Measurements from ENCODE around the gene SEZ6.
"Not testable (repeated sequence)": the region's sequence is repeated elsewhere in the genome, so short reads cannot be mapped to it uniquely, and the experiment has no call there.

SEZ6 gene

DNA sequence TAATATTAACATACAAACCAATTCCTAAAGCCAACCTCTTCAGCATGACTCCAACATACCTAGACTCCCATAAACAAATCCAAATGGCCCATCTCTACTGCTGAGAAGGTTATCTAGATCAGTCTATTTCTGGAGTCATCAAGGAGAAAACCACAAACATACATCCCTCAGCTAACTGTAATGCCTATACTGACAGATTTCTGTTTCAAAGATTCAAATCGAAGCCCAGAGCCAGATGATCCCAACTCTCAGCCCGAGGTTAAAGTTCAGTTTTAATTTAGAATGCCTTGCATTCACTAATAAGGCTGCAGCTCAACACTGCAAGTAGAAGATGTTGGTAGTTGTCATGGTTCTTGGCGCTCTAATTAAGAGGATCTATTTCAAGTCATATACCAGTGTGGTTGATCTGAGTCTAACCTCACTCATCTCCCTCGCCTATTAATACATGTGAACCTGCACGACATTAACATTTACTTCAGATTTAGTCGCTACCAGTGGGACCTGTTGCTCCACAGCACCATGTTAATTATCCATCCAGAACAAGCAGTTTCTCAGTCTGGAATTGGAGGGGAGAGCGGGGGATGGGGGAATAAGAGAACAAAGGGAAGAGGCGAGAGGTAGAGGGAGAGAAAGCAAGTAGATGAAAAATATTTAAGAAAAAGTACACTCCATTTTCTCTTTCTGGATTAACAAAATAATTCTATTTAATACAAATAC, 69.9 kb downstream of the SEZ6 start:
- DNase-seq (ENCODE audit: low spot score): no peak

DNA sequence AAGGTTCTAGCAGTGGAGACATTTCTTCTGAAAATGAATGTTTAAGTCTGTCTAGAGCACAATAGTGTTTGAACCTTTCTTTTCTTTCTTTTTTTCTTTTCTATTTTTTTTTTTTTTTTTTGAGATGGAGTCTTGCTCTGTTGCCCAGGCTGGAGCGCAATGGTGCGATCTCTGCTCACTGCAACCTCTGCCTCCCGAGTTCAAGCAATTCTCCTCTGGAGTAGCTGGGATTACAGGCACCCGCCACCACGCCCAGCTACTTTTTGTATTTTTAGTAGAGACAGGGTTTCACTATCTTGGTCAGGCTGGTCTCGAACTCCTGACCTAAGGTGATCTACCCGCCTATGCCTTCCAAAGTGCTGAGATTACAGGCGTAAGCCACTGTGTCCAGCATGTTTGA, 71.3 kb downstream of the SEZ6 start:
- not testable (repeated sequence) for DNase-seq (ENCODE audit: low spot score)

- no peak for DNase-seq (ENCODE audit: low spot score)
Observed at GRCh38 chr17:28929787-28930186, 76.0 kb downstream of the SEZ6 start.

DNA sequence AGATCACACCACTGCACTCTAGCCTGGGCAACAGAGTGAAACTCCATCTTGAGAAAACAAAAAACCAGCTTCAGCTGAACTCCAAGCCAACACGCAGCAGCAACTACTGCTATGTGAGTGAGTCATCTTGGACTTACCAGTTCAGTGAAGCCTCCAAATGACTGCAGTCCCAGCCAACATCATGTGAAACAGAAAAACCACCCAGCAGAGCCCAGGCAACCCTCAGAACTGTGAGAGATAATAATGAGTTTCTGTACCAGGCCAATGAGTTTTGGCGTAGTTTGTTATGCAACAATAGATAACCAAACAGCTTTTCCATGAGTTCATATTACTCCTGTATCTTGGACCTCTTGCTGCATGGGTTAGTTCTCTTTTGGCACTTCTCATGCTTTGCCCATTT, 77.8 kb downstream of the SEZ6 start:
- DNase-seq (ENCODE audit: low spot score): no peak

GRCh38 chr17:28926786-28927185, 79.0 kb downstream of the SEZ6 start:
- DNase-seq (ENCODE audit: low spot score): no peak

GRCh38 chr17:28926366-28926765, 79.5 kb downstream of the SEZ6 start:
- DNase-seq (ENCODE audit: low spot score): no peak

GRCh38 chr17:28925912-28926365, 79.9 kb downstream of the SEZ6 start:
- no peak for DNase-seq (ENCODE audit: low spot score)

DNA sequence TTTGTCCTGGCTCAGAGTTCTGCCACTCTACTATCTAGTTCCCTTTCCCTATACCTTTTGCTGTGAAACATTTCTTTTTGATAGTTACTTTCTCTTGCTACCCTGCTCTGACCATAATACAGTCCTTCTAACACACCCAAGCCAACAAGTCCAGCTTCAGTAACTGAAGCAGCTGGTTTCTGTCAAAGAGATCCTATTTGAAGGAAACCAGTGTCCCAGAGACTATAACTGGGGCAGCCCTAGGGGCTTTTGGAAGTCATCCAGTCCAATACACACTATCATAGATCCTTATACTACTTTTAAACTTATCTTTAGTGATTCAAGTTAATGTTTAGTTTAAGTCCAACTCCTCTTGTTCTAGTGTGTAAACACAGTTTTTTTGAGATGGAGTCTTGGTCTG, 85.6 kb downstream of the SEZ6 start:
- no peak for DNase-seq (ENCODE audit: low spot score)

DNA sequence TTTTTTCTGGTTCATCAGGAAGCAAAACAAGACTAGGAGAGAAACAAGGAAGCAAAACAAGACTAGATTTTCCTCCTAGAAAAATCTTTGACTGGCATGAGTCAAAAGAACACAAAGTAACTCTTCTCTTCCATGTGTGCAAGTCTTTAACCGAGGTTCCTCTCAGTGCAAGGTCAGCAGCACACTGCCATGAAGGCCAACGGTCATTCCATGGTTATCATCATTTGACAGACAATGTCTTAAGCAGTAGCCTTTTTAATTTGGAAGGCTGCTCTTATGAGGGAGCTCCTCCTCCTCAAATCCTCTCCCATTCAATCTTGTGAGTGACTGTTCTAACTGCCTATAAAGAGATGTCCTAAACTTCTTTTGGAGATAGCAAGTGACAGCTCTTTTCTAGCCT, 87.5 kb downstream of the SEZ6 start:
- no peak for DNase-seq (ENCODE audit: low spot score)

DNA sequence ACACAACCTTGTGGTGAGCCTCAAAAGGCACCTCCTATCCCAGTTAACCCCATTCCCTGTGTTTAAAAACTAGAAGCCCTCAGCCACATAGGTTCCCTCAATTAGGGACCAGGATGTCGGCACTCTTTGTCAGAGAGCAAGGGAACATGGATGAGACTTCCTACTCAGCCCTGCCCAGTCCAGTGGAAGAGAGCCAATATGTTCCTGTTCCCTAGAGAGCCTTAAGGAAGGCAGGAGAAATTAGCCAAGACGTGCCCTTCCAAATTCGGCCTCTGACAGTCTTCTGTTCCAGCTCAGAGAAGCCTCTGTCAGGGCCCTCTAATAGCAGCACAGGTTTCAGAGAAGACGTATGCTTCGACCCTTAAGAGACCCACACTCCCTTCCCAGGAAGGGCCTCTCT, 88.4 kb downstream of the SEZ6 start:
- DNase-seq (ENCODE audit: low spot score): no peak

- DNase-seq (ENCODE audit: low spot score): no peak
Observed at GRCh38 chr17:28917029-28917428, 88.8 kb downstream of the SEZ6 start.

GRCh38 chr17:28916302-28916934, 89.4 kb downstream of the SEZ6 start:
- DNase-seq (ENCODE audit: low spot score): no peak

- DNase-seq (ENCODE audit: low spot score): no peak
Observed at GRCh38 chr17:28912938-28913333, 92.9 kb downstream of the SEZ6 start.

- DNase-seq (ENCODE audit: low spot score): no peak
Observed at GRCh38 chr17:28912281-28912937, 93.4 kb downstream of the SEZ6 start.

DNA sequence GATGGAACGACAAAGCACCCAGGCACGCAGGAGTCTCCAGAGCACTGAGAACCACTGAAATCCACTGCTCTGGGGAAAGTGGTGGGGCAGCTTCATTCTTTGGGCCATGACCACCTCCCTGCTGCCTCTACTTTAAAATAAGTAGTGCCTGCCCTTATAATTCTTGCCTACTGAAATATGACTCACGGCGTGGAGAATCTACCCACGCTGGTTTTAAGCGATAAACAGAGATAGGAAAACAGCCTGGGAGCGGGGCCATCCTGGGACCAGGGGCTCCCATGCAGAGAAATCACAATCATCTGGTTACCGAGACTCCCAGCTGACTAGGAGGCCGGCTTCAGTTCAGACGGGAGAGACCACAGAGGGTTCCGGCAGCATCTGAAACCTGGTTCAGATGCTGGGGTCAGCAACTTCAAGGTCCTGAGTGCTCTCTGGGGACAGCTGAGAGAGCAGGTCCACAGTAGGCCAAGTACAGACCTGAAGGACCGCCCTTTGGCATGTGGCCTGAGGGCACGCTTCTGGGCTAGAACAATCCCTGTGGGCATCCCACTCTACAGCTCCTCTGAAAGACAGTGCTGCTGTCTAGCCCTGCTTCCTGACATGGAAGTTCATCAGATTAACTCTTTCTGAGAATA, 94.3 kb downstream of the SEZ6 start:
- no peak for DNase-seq (ENCODE audit: low spot score)

GRCh38 chr17:28910534-28910933, 95.3 kb downstream of the SEZ6 start:
- no peak for DNase-seq (ENCODE audit: low spot score)

- no peak for DNase-seq (ENCODE audit: low spot score)
Observed at GRCh38 chr17:28908640-28909167, 97.1 kb downstream of the SEZ6 start.

- no peak for DNase-seq (ENCODE audit: low spot score)
Observed at GRCh38 chr17:28907709-28908475, 97.9 kb downstream of the SEZ6 start.

DNA sequence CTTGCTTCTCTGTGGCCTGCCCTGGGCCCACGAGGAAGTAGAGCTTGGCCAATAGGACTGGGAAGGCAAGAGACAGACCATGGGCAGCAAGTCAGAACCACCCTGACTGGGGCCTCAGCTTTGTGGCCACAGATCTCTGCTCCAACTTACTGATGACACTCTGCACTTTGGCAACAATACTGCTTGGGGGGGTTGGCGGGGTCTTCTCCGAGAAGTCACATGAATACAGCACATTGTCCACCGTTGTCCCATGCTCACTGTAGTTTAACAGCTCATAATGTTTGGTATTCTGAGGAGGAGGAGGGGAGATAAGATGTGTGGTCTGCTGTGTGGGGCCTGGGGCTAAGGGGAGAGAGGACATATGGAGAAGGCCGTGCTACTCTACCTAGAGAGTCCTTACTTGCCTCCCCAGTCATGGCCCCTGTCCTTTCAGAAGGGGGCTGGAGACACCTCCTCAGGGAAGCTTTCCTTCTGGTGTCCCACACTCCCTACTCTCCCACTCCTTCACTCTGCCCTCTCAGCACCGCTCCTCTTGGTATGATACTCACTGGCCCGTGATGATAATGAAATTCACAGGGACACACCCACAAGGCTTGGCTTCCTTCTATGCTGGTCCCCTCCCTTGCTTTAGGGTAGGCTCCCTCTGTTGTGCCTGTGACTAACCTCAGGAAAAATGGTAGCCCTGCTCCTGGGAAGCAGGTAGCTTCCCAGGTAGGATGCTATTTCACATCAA, 99.0 kb downstream of the SEZ6 start:
- no peak for DNase-seq (ENCODE audit: low spot score)

DNA sequence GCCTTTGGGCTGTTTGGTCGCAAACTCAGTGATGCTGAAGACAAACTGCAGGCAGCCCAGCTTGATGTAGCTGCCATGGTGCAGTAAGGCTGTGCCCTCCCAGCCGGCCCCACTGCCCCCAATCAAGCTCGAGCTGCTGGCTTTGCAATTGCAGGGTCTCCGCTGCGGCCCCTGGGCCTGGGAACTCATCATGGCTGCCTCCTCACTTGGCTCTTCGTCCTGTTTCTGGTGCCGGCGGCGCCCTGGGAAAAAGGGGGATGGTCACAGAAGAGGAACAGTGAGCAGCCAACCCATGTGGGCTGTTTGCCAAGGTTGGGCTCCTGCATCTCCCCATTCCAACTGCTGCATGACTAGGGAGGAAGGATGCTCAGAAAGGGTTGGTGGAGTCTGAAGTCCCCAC, 99.6 kb downstream of the SEZ6 start:
- no peak for DNase-seq (ENCODE audit: low spot score)
